H9 (cell line): ENCODE data around the gene ANKRD12. TPM values are rescaled to one million over a fixed set of nuclear protein-coding genes. Genes with fewer than 3 reads are reported as not detected.

Experiments used
- DNase-seq: peaks from one replicate; pipeline ENCODE4 v3.0.0-alpha.2; 2017
- H2AFZ ChIP-seq: one replicate; pipeline ENCODE4 v1.6.1; 2013; ENCODE audit warnings: mild to moderate bottlenecking, low read length, control low read depth, moderate library complexity
- H2AK5ac ChIP-seq: 2 replicates; pipeline ENCODE4 v1.6.1; 2013; ENCODE audit warnings: low read length, control low read depth, mixed read lengths; ENCODE audit not compliant: insufficient read length
- H2BK120ac ChIP-seq: one replicate; pipeline ENCODE4 v1.6.1; 2013; ENCODE audit warnings: low read depth, mild to moderate bottlenecking, low read length, control low read depth, inconsistent platforms; ENCODE audit not compliant: poor library complexity, severe bottlenecking
- H2BK12ac ChIP-seq: 2 replicates; pipeline ENCODE4 v1.6.1; 2013; ENCODE audit warnings: low read length, control low read depth, mixed read lengths, low read depth; ENCODE audit not compliant: insufficient read length
- H2BK15ac ChIP-seq: 2 replicates; pipeline ENCODE4 v1.6.1; 2013; ENCODE audit warnings: low read depth, low read length, control low read depth
- H2BK20ac ChIP-seq: one replicate; pipeline ENCODE4 v1.6.1; 2013; ENCODE audit warnings: low read depth, mild to moderate bottlenecking, low read length, control low read depth, inconsistent platforms; ENCODE audit not compliant: poor library complexity, severe bottlenecking
- H2BK5ac ChIP-seq: 2 replicates; pipeline ENCODE4 v1.6.1; 2013; ENCODE audit warnings: low read length, control low read depth, mixed read lengths; ENCODE audit not compliant: insufficient read length
- H3K14ac ChIP-seq: 2 replicates; pipeline ENCODE4 v1.6.1; 2013; ENCODE audit warnings: low read length, control low read depth; ENCODE audit not compliant: insufficient read depth
- H3K18ac ChIP-seq: 2 replicates; pipeline ENCODE4 v1.6.1; 2013; ENCODE audit warnings: low read depth, mild to moderate bottlenecking, mixed read lengths, low read length, control low read depth; ENCODE audit not compliant: insufficient read length
- H3K23ac ChIP-seq: 2 replicates; pipeline ENCODE4 v1.6.1; 2013; ENCODE audit warnings: low read length, control low read depth, mixed read lengths, low read depth; ENCODE audit not compliant: insufficient read length
- H3K23me2 ChIP-seq: 2 replicates; pipeline ENCODE4 v1.6.1; 2013; ENCODE audit warnings: low read depth, mild to moderate bottlenecking, mixed read lengths, low read length, control low read depth; ENCODE audit not compliant: insufficient read length, poor library complexity, severe bottlenecking
- H3K27ac ChIP-seq: 2 replicates; pipeline ENCODE4 v1.5.1; 2013; ENCODE audit warnings: low read length, control low read depth, mixed read lengths, low read depth; ENCODE audit not compliant: insufficient read length
- H3K27me3 ChIP-seq: 2 replicates; pipeline ENCODE4 v1.6.1; 2013; ENCODE audit warnings: low read length, control low read depth, inconsistent platforms; ENCODE audit not compliant: insufficient read depth
- H3K4ac ChIP-seq: 2 replicates; pipeline ENCODE4 v1.6.1; 2013; ENCODE audit warnings: low read depth, mild to moderate bottlenecking, control low read depth, inconsistent platforms, low read length, moderate library complexity
- H3K4me1 ChIP-seq: 2 replicates; pipeline ENCODE4 v1.6.1; 2013; ENCODE audit warnings: low read length, control low read depth, inconsistent platforms; ENCODE audit not compliant: insufficient read depth
- H3K4me2 ChIP-seq: 2 replicates; pipeline ENCODE4 v1.6.1; 2013; ENCODE audit warnings: low read length, control low read depth, mixed read lengths; ENCODE audit not compliant: insufficient read length, insufficient read depth
- H3K56ac ChIP-seq: 2 replicates; pipeline ENCODE4 v1.6.1; 2013; ENCODE audit warnings: low read depth, mild to moderate bottlenecking, mixed read lengths, low read length, control low read depth; ENCODE audit not compliant: insufficient read length
- H3K79me1 ChIP-seq: 2 replicates; pipeline ENCODE4 v1.6.1; 2013; ENCODE audit warnings: low read depth, mild to moderate bottlenecking, moderate library complexity, low read length, control low read depth, inconsistent platforms; ENCODE audit not compliant: insufficient read depth, poor library complexity, severe bottlenecking
- H3K79me2 ChIP-seq: 2 replicates; pipeline ENCODE4 v1.6.1; 2013; ENCODE audit warnings: low read length, control low read depth, inconsistent platforms; ENCODE audit not compliant: insufficient read depth
- H3K9ac ChIP-seq: 2 replicates; pipeline ENCODE4 v1.6.1; 2013; ENCODE audit warnings: low read length, control low read depth, mixed read lengths; ENCODE audit not compliant: insufficient read length; ENCODE audit errors: extremely low read depth
- H3K9me3 ChIP-seq: one replicate; pipeline ENCODE4 v1.6.1; 2013; ENCODE audit warnings: low read depth, low read length, inconsistent platforms; ENCODE audit not compliant: control insufficient read depth
- H3T11ph ChIP-seq: one replicate; pipeline ENCODE4 v1.6.1; 2013; ENCODE audit warnings: mild to moderate bottlenecking, low read length, control low read depth, inconsistent platforms
- H4K20me1 ChIP-seq: one replicate; pipeline ENCODE4 v1.6.1; 2013; ENCODE audit not compliant: control insufficient read depth, insufficient read length, insufficient read depth
- H4K5ac ChIP-seq: 2 replicates; pipeline ENCODE4 v1.6.1; 2013; ENCODE audit warnings: low read depth, mild to moderate bottlenecking, mixed read lengths, low read length, control low read depth; ENCODE audit not compliant: insufficient read length
- H4K8ac ChIP-seq: replicated peaks from 2 replicates; pipeline ENCODE4 v1.6.1; 2013; ENCODE audit warnings: low read length, control low read depth, mixed read lengths, low read depth; ENCODE audit not compliant: insufficient read length
- H4K91ac ChIP-seq: 2 replicates; pipeline ENCODE4 v1.6.1; 2013; ENCODE audit warnings: low read depth, mild to moderate bottlenecking, moderate library complexity, mixed read lengths, low read length, control low read depth; ENCODE audit not compliant: insufficient read length
- H3K27ac Mint-ChIP-seq, 3 experiments: 2 replicates in 2 of 3; 3 replicates in 1 of 3; pipeline ENCODE4 v1.8.0; 2020 to 2021; ENCODE audit warnings: mixed read lengths in 3 of 3, mild to moderate bottlenecking in 1 of 3, moderate library complexity in 1 of 3
- H3K27me3 Mint-ChIP-seq: 2 replicates; pipeline ENCODE4 v1.8.0; 2021; ENCODE audit warnings: low read depth, mild to moderate bottlenecking, moderate library complexity, mixed read lengths
- H3K36me3 Mint-ChIP-seq, 3 experiments: 2 replicates in 2 of 3; 3 replicates in 1 of 3; pipeline ENCODE4 v1.8.0; 2020 to 2021; ENCODE audit warnings: low read depth in 3 of 3, mixed read lengths in 3 of 3; ENCODE audit not compliant: insufficient read depth in 1 of 3
- H3K4me1 Mint-ChIP-seq, 2 experiments: 2 replicates each; pipeline ENCODE4 v1.8.0; 2020; ENCODE audit warnings: mixed read lengths in 2 of 2
- H3K4me3 Mint-ChIP-seq, 2 experiments: 2 replicates in 1 of 2; 3 replicates in 1 of 2; pipeline ENCODE4 v1.8.0; 2020 to 2021; ENCODE audit warnings: mild to moderate bottlenecking in 2 of 2, mixed read lengths in 2 of 2, moderate library complexity in 1 of 2
- H3K9me3 Mint-ChIP-seq, 2 experiments: 2 replicates in 1 of 2; 3 replicates in 1 of 2; pipeline ENCODE4 v1.8.0; 2020; ENCODE audit warnings: mild to moderate bottlenecking in 2 of 2, mixed read lengths in 2 of 2, moderate library complexity in 1 of 2
- CTCF ChIP-seq: fragments of 200-600 bp; sonication (generic); conservative IDR thresholded peaks from 3 replicates; pipeline ENCODE4 v1.8.0; 2021; ENCODE audit warnings: antibody characterized with exemption, mild to moderate bottlenecking
- WGBS: extraction: QIAGEN DNeasy Blood & Tissue Kit; methylation state at CpG from one replicate; pipeline ENCODE4 v1.1.7; 2013; ENCODE audit warnings: missing lambda C conversion rate, low lambda C conversion rate, mixed read lengths; ENCODE audit not compliant: insufficient read length; ENCODE audit errors: extremely low coverage; 5-methylcytosine and 5-hydroxymethylcytosine counted together
- total RNA-seq: library from RNA; stranded (reverse); gene quantifications from 2 replicates; pipeline ENCODE4 v1.2.1, GENCODE V29; 2021

ANKRD12 gene
- total RNA-seq, 1 experiment from 2014 or later: 38.9 TPM

GRCh38 chr18:9095297-9096006 lies 41.1 kb upstream of the ANKRD12 start:
- Histone ChIP-seq H4K20me1 (no peaks in the 10 kb centered on the region), H2BK5ac (no peak overlapping the region), H2BK20ac (no peak overlapping the region), H4K5ac (no peak overlapping the region), H3K23me2 (peaks cover 2% of the 10 kb centered on the region), H2BK120ac (no peak overlapping the region), H2BK15ac (no peak overlapping the region), H3K27ac (no peak overlapping the region), H3K4me1 (peaks cover 5% of the 10 kb centered on the region; the same call in 1 of the 2 replicates), H2BK12ac (no peak overlapping the region), H3K14ac (no peak overlapping the region), H3K27me3 (no peaks in the 10 kb centered on the region), H3K79me2 (no peaks in the 10 kb centered on the region), H2AFZ (no peak overlapping the region), H3K23ac (no peak overlapping the region), H2AK5ac (no peak overlapping the region), H3K4me2 (no peak overlapping the region), H3K18ac (no peak overlapping the region), H3K56ac (no peak overlapping the region), H3K79me1 (no peaks in the 10 kb centered on the region), H3K4ac (no peak overlapping the region), H3K9me3 (no peaks in the 10 kb centered on the region), H4K8ac (no peak overlapping the region), H3T11ph (no peak overlapping the region), H4K91ac (no peak overlapping the region), H3K9ac (no peak overlapping the region)
- WGBS: no CpG with 5 or more reads among the region's 9 CpGs
- Mint-ChIP-seq H3K4me3 (no peak overlapping the region), H3K36me3 (no peaks in the 10 kb centered on the region), H3K27ac (no peak overlapping the region), H3K27me3 (no peaks in the 10 kb centered on the region), H3K9me3 (no peaks in the 10 kb centered on the region), H3K4me1 (peaks cover 28 to 41% of the 10 kb centered on the region in 2 experiments)
- DNase-seq: no peak
- no peak for TF ChIP-seq CTCF
